ENCODE measurements around the gene ARHGAP9.
A peak's percentile ranks its signal among the peaks of the same experiment; 100 is the strongest.
"Not testable (repeated sequence)": the region's sequence is repeated elsewhere in the genome, so short reads cannot be mapped to it uniquely, and the experiment has no call there.

ARHGAP9 gene

DNA sequence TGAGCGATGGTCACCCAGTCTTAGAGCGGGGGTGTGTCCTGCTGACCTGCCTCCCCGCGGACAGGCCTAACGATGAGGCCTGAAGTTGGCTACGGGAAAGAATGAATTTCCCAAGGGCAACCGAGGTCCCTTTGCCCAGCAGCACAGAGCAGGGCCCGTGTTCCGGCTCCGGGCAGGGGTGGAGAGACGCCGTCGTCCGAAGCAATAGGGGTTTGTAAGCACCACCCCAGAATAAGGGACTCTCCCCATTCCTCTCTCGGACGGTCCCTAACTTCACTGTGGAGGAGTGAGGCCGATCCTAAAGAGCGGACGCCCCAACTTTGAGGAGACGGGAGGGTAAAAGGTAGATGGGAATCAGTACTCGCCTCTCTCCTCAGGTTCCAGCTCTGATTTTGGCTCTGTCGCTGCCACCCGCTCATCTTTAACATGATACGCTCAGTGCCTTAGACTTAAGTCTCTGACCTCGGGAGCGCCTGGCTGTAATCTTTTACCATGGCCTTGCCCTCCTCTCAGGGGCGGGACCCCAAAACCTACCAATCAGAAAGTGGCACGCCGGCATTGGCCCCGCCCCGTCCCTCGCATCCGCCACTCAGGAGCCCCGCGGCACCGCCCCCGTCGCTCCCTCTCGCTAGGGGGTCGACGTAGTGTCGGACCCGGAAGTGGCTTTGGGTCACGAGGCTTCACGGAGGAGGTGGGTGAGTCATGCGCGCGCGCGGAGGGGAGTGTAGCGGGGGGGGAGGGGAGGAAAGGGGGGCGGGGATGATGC lies 40.6 kb upstream of the ARHGAP9 start, which contains the start of gene DDIT3:
DDIT3 (minus strand) TSS at position 462 of the 766 bp plus-strand sequence. CDS start 3,108 bp downstream, outside the sequence.
- peaks cover 73% of the 10 kb centered on the region for H3K36me3 Mint-ChIP-seq (ENCODE audit: low read depth)
- H3K9me3 Mint-ChIP-seq, result no peaks in the 10 kb centered on the region
- H3K27ac Mint-ChIP-seq, result peak within 1 kb of the TSS; percentile 100
- no peaks in the 10 kb centered on the region for H3K27me3 Mint-ChIP-seq
- peaks cover 71% of the 10 kb centered on the region for H3K4me1 Mint-ChIP-seq (ENCODE audit: low read depth)
- DNase-seq, result peak; percentile 99
- peak within 1 kb of the TSS; percentile 94 for H3K4me3 Mint-ChIP-seq

DNA sequence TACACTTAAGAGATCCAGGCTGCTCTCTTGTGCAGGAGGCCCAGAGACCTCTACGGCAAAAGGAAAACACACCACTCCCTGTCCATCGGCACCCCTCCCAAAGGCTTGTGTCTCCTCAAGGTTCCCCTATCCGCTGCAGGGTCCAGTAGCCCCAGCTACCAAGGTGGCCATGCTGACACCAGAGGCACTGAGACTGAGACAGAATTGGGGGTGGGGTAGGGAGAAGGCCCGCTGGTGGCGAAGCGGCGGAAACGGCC lies 40.1 kb upstream of the ARHGAP9 start:
- Mint-ChIP-seq H3K36me3 (ENCODE audit: low read depth) (peaks cover 73% of the 10 kb centered on the region), H3K27ac (peak overlapping the region; percentile 100), H3K4me1 (ENCODE audit: low read depth) (peaks cover 67% of the 10 kb centered on the region), H3K27me3 (no peaks in the 10 kb centered on the region), H3K9me3 (no peaks in the 10 kb centered on the region), H3K4me3 (peak overlapping the region; percentile 94)
- DNase-seq, result peak; percentile 68

- DNase-seq, result no peak
- Mint-ChIP-seq H3K36me3 (ENCODE audit: low read depth) (peaks cover 73% of the 10 kb centered on the region), H3K4me3 (peak overlapping the region; percentile 94), H3K9me3 (no peaks in the 10 kb centered on the region), H3K4me1 (ENCODE audit: low read depth) (peaks cover 63% of the 10 kb centered on the region), H3K27ac (peak overlapping the region; percentile 100), H3K27me3 (no peaks in the 10 kb centered on the region)
Measured at GRCh38 chr12:57518920-57519795, 39.5 kb upstream of the ARHGAP9 start.

- H3K27me3 Mint-ChIP-seq, result no peaks in the 10 kb centered on the region
- H3K27ac Mint-ChIP-seq, result peak overlapping the region; percentile 100
- peaks cover 55% of the 10 kb centered on the region for H3K4me1 Mint-ChIP-seq (ENCODE audit: low read depth)
- no peak for DNase-seq
- no peaks in the 10 kb centered on the region for H3K9me3 Mint-ChIP-seq
- peak overlapping the region; percentile 94 for H3K4me3 Mint-ChIP-seq
- H3K36me3 Mint-ChIP-seq (ENCODE audit: low read depth), result peaks cover 72% of the 10 kb centered on the region
Measured at GRCh38 chr12:57518176-57518919, 38.7 kb upstream of the ARHGAP9 start.

GRCh38 chr12:57517718-57518117 lies 38.1 kb upstream of the ARHGAP9 start:
- peaks cover 52% of the 10 kb centered on the region for H3K4me1 Mint-ChIP-seq (ENCODE audit: low read depth)
- not testable (repeated sequence) for H3K27me3 Mint-ChIP-seq, H3K9me3 Mint-ChIP-seq, DNase-seq
- peak overlapping the region; percentile 100 for H3K27ac Mint-ChIP-seq
- peaks cover 76% of the 10 kb centered on the region for H3K36me3 Mint-ChIP-seq (ENCODE audit: low read depth)
- peak overlapping the region; percentile 94 for H3K4me3 Mint-ChIP-seq

DNA sequence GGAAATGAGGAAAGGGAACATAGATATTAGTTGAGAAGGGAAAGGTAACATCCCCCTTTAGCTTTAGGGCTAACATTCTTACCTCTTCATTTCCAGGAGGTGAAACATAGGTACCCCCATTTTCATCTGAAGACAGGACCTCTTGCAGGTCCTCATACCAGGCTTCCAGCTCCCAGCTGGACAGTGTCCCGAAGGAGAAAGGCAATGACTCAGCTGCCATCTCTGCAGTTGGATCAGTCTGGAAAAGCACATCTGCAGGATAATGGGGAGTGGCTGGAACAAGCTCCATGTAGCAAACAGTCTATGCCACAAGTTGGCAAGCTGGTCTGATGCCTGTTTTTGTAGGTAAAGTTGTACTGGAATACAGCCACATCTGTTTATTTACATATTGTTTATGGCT lies 37.5 kb upstream of the ARHGAP9 start:
- Mint-ChIP-seq H3K4me1 (ENCODE audit: low read depth) (peaks cover 50% of the 10 kb centered on the region), H3K27ac (peak overlapping the region; percentile 100), H3K27me3 (no peaks in the 10 kb centered on the region), H3K36me3 (ENCODE audit: low read depth) (peaks cover 81% of the 10 kb centered on the region), H3K9me3 (no peaks in the 10 kb centered on the region), H3K4me3 (peak overlapping the region; percentile 31)
- no peak for DNase-seq

DNA sequence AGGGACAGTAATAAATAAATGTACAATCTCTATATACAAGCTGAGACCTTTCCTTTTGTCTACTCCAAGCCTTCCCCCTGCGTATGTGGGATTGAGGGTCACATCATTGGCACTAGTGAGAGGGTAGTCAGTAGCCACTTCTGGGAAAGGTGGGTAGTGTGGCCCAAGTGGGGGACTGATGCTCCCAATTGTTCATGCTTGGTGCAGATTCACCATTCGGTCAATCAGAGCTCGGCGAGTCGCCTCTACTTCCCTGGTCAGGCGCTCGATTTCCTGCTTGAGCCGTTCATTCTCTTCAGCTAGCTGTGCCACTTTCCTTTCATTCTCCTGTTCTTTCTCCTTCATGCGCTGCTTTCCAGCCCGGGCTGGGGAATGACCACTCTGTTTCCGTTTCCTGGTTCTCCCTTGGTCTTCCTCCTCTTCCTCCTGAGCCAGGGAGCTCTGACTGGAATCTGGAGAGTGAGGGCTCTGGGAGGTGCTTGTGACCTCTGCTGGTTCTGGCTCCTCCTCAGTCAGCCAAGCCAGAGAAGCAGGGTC lies 37.0 kb upstream of the ARHGAP9 start:
- Mint-ChIP-seq H3K4me1 (ENCODE audit: low read depth) (peaks cover 45% of the 10 kb centered on the region), H3K4me3 (no peak overlapping the region), H3K27ac (peak overlapping the region; percentile 100), H3K27me3 (no peaks in the 10 kb centered on the region), H3K9me3 (no peaks in the 10 kb centered on the region), H3K36me3 (ENCODE audit: low read depth) (peaks cover 86% of the 10 kb centered on the region)
- no peak for DNase-seq

DNA sequence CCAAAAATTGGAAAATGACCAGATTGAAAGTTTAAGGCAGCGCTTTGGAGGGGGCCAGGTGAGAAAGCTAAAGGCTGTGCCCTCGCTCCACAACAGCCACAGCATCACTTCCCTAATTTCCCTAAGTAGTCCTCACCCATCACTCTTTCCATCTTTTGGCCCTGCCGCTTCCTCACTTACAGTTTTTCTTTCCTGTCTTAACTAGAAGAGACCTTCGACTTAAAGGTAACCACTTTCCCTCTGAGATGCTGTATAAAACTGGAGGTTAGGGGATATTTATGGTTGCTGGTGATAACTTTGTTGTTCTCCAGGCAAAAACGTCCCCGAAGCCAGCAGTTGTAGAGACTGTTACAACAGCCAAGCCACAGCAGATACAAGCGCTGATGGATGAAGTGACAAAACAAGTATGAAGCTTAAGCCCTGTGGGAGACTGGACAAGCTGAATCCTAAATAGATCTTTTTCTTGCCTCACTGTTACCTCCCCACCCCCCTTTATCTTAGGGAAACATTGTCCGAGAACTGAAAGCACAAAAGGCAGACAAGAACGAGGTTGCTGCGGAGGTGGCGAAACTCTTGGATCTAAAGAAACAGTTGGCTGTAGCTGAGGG lies 36.4 kb upstream of the ARHGAP9 start:
- peak overlapping the region; percentile 100 for H3K27ac Mint-ChIP-seq
- H3K36me3 Mint-ChIP-seq (ENCODE audit: low read depth), result peaks cover 93% of the 10 kb centered on the region
- H3K9me3 Mint-ChIP-seq, result no peaks in the 10 kb centered on the region
- H3K27me3 Mint-ChIP-seq, result no peaks in the 10 kb centered on the region
- H3K4me1 Mint-ChIP-seq (ENCODE audit: low read depth), result peaks cover 39% of the 10 kb centered on the region
- H3K4me3 Mint-ChIP-seq, result peak overlapping the region; percentile 15
- DNase-seq, result no peak

GRCh38 chr12:57515408-57515933 lies 35.8 kb upstream of the ARHGAP9 start:
- H3K27me3 Mint-ChIP-seq, result no peaks in the 10 kb centered on the region
- DNase-seq, result no peak
- H3K36me3 Mint-ChIP-seq (ENCODE audit: low read depth), result peaks cover 97% of the 10 kb centered on the region
- H3K27ac Mint-ChIP-seq, result peak overlapping the region; percentile 100
- no peaks in the 10 kb centered on the region for H3K9me3 Mint-ChIP-seq
- H3K4me3 Mint-ChIP-seq, result no peak overlapping the region
- peaks cover 35% of the 10 kb centered on the region for H3K4me1 Mint-ChIP-seq (ENCODE audit: low read depth)

DNA sequence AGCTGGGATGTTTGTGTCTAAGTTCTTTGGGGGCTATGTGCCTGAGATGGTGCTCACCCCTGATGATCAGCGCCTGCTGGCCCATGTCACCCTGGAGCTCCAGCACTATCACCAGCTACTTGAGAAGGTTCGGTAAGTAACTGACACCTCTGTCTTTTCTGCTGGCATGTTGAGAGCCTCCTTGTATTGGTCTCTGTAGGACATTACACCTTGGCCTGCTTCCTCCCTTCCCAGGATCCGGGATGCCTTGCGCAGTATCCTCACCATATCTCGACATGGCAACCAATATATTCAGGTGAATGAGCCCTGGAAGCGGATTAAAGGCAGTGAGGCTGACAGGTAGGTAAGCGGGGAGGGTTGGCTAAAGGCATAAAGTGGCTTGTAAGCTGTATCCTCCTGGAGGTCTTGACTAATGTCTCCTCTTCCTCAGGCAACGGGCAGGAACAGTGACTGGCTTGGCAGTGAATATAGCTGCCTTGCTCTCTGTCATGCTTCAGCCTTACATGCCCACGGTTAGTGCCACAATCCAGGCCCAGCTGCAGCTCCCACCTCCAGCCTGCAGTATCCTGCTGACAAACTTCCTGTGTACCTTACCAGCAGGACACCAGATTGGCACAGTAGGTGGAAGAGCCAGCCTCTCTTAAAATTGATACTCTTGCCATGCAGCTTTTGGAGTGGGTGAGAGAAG lies 35.2 kb upstream of the ARHGAP9 start:
- no peak for DNase-seq
- H3K9me3 Mint-ChIP-seq, result no peaks in the 10 kb centered on the region
- H3K4me1 Mint-ChIP-seq (ENCODE audit: low read depth), result peaks cover 35% of the 10 kb centered on the region
- peaks cover 95% of the 10 kb centered on the region for H3K36me3 Mint-ChIP-seq (ENCODE audit: low read depth)
- H3K4me3 Mint-ChIP-seq, result no peak overlapping the region
- peak overlapping the region; percentile 100 for H3K27ac Mint-ChIP-seq
- H3K27me3 Mint-ChIP-seq, result no peaks in the 10 kb centered on the region

DNA sequence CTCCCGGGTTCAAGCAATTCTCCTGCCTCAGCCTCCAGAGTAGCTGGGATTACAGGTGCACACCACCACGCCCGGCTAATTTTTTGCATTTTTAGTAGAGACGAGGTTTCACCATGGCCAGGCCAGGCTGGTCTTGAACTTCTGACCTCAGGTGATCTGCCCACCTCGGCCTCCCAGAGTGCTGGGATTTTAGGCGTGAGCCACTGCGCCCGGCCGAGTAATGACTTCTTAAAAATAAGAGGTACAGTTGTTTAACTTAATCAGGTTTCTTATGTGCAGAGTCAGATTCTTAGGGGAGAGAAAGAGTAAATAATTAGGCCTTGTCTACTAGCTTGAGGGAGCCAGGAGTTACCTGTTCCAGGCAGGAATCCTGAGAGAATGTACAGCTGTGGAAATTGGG lies 34.6 kb upstream of the ARHGAP9 start:
- H3K9me3 Mint-ChIP-seq, H3K27me3 Mint-ChIP-seq, H3K4me3 Mint-ChIP-seq, DNase-seq: not testable (repeated sequence)
- peaks cover 95% of the 10 kb centered on the region for H3K36me3 Mint-ChIP-seq (ENCODE audit: low read depth)
- peaks cover 35% of the 10 kb centered on the region for H3K4me1 Mint-ChIP-seq (ENCODE audit: low read depth)
- peak overlapping the region; percentile 100 for H3K27ac Mint-ChIP-seq

GRCh38 chr12:57513677-57514076 lies 34.0 kb upstream of the ARHGAP9 start:
- H3K27ac Mint-ChIP-seq, result peak overlapping the region; percentile 72
- peaks cover 95% of the 10 kb centered on the region for H3K36me3 Mint-ChIP-seq (ENCODE audit: low read depth)
- H3K4me1 Mint-ChIP-seq (ENCODE audit: low read depth), result peaks cover 29% of the 10 kb centered on the region
- H3K4me3 Mint-ChIP-seq, H3K27me3 Mint-ChIP-seq, H3K9me3 Mint-ChIP-seq, DNase-seq: not testable (repeated sequence)

DNA sequence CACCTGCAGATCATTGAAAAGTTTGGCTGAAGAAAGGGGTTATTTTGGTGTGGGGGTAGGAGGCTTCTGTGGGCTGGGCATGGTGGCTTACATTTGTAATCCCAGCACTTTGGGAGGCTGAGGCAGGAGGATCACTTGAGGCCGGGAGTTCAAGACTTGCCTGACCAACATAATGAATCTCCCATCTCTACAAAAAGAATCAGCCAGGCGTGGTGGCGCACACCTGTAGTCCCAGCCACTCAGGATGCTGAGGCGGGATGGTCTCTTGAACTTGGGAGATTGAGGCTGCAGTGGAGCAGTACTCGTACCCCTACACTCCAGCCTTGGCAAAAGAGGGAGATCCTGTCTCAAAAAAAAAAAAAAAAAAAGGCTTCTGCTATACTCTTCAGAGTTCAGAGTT lies 33.6 kb upstream of the ARHGAP9 start:
- Mint-ChIP-seq H3K9me3 (no peaks in the 10 kb centered on the region), H3K4me3 (no peak overlapping the region), H3K4me1 (ENCODE audit: low read depth) (peaks cover 25% of the 10 kb centered on the region), H3K27me3 (no peaks in the 10 kb centered on the region), H3K27ac (peak overlapping the region; percentile 72), H3K36me3 (ENCODE audit: low read depth) (peaks cover 95% of the 10 kb centered on the region)
- DNase-seq, result no peak

Measured in activated T-cell treated with anti-CD3 and anti-CD28 coated beads, Interleukin-2, amount 50 U/mL, for 24 hours (primary cell).